ENCODE data around the gene LRCH4. TPM values are rescaled to one million over a fixed set of nuclear protein-coding genes. Genes with fewer than 3 reads are reported as not detected.

LRCH4 gene
- total RNA-seq, 2 experiments from 2014 or later: 77.7 to 78.7 TPM

DNA sequence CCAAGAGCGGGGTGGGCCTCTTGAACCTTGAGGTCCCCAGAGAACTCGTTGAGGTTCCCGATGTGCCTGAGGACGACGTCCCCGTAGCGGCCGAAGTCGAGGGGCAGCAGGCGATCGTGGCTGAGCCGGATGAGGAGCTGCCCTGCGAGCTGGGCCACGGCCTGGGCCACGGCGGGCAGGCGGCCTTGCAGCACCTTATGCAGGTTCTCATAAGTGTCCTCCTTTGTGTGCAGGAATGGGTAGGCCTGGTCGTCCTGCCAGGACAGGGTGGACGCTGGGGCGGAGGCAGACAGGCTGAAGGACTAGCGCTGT is 41.3 kb upstream of the LRCH4 start:
- ChIA-PET POLR2A (interaction anchor here (1.0 to 2.9 kb wide), 2 partner anchors 13 to 42 kb away, joined by 3 to 13 read pairs; partner anchors contain the start of genes FBXO24 and LRCH4), CTCF (interaction anchor here (0.5 to 4.8 kb wide), 6 partner anchors 11 to 454 kb away, joined by 3 to 16 read pairs (median 10); partner anchors contain the start of genes MOSPD3 and POP7)
- DNase-seq (no peak), ATAC-seq (no peak)
- Mint-ChIP-seq H3K36me3 (ENCODE audit: low read depth) (peaks cover under 1% of the 10 kb centered on the region), H3K4me3 (peak overlapping the region; percentile 72), H3K27me3 (peaks cover under 1% of the 10 kb centered on the region), H3K9me3 (no peaks in the 10 kb centered on the region), H3K27ac (peak overlapping the region; percentile 81), H3K4me1 (ENCODE audit: low read depth) (peaks cover 25% of the 10 kb centered on the region)
- TF ChIP-seq, protein P1, sequence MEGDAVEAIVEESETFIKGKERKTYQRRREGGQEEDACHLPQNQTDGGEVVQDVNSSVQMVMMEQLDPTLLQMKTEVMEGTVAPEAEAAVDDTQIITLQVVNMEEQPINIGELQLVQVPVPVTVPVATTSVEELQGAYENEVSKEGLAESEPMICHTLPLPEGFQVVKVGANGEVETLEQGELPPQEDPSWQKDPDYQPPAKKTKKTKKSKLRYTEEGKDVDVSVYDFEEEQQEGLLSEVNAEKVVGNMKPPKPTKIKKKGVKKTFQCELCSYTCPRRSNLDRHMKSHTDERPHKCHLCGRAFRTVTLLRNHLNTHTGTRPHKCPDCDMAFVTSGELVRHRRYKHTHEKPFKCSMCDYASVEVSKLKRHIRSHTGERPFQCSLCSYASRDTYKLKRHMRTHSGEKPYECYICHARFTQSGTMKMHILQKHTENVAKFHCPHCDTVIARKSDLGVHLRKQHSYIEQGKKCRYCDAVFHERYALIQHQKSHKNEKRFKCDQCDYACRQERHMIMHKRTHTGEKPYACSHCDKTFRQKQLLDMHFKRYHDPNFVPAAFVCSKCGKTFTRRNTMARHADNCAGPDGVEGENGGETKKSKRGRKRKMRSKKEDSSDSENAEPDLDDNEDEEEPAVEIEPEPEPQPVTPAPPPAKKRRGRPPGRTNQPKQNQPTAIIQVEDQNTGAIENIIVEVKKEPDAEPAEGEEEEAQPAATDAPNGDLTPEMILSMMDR (IDR thresholded peaks at IDR 0.05): no peak
- intact Hi-C loops (cut with micrococcal nuclease): no loop called here

- H3K27me3 Mint-ChIP-seq: no peaks in the 10 kb centered on the region
- ATAC-seq (peak; percentile 97), DNase-seq (peak; percentile 93)
- ChIA-PET POLR2A (interaction anchor here (0.6 to 2.9 kb wide), 7 partner anchors 9 to 54 kb away, joined by 3 to 13 read pairs (median 3); partner anchors contain the start of genes FBXO24 and LRCH4), CTCF (interaction anchor here (1.2 to 4.8 kb wide), 8 partner anchors 8 to 79 kb away, joined by 3 to 16 read pairs (median 6); partner anchors contain the start of genes FBXO24, MOSPD3 and POP7)
- TF ChIP-seq, protein P1 (IDR thresholded peaks at IDR 0.05): no peak
- H3K4me3 Mint-ChIP-seq: peak overlapping the region; percentile 72
- peak overlapping the region; percentile 81 for H3K27ac Mint-ChIP-seq
- no peaks in the 10 kb centered on the region for H3K9me3 Mint-ChIP-seq
- peaks cover 23% of the 10 kb centered on the region for H3K4me1 Mint-ChIP-seq (ENCODE audit: low read depth)
- no peaks in the 10 kb centered on the region for H3K36me3 Mint-ChIP-seq (ENCODE audit: low read depth)
- intact Hi-C loops (cut with micrococcal nuclease): no loop called here
Observed at GRCh38 chr7:100626530-100627237, 40.8 kb upstream of the LRCH4 start.

GRCh38 chr7:100626055-100626454 is 40.1 kb upstream of the LRCH4 start:
- Mint-ChIP-seq H3K27me3 (no peaks in the 10 kb centered on the region), H3K9me3 (no peaks in the 10 kb centered on the region), H3K27ac (no peak overlapping the region), H3K4me3 (peak overlapping the region; percentile 72), H3K36me3 (ENCODE audit: low read depth) (no peaks in the 10 kb centered on the region), H3K4me1 (ENCODE audit: low read depth) (peaks cover 23% of the 10 kb centered on the region)
- no peak for ATAC-seq
- CTCF ChIA-PET: interaction anchor here (1.2 to 4.8 kb wide), 8 partner anchors 8 to 79 kb away, joined by 3 to 16 read pairs (median 6); partner anchors contain the start of genes FBXO24, MOSPD3 and POP7
- intact Hi-C loops (cut with micrococcal nuclease): no loop called here
- no peak for DNase-seq
- TF ChIP-seq, protein P1 (IDR thresholded peaks at IDR 0.05): no peak
- POLR2A ChIA-PET: interaction anchor here (0.6 to 2.9 kb wide), 9 partner anchors 9 to 149 kb away, joined by 3 to 13 read pairs (median 3); partner anchors contain the start of genes FBXO24 and LRCH4

GRCh38 chr7:100623951-100624824 is 38.3 kb upstream of the LRCH4 start:
- no peaks in the 10 kb centered on the region for H3K27me3 Mint-ChIP-seq
- no peaks in the 10 kb centered on the region for H3K36me3 Mint-ChIP-seq (ENCODE audit: low read depth)
- intact Hi-C loops (cut with micrococcal nuclease): no loop called here
- ATAC-seq (no peak), DNase-seq (no peak)
- no peak overlapping the region for H3K27ac Mint-ChIP-seq
- H3K4me3 Mint-ChIP-seq: no peak overlapping the region
- H3K9me3 Mint-ChIP-seq: no peaks in the 10 kb centered on the region
- CTCF ChIA-PET: interaction anchor here (1.4 to 4.8 kb wide), 3 partner anchors 9 to 81 kb away, joined by 3 to 16 read pairs (median 10); partner anchors contain the start of gene POP7
- H3K4me1 Mint-ChIP-seq (ENCODE audit: low read depth): peaks cover 14% of the 10 kb centered on the region
- TF ChIP-seq, protein P1 (IDR thresholded peaks at IDR 0.05): no peak
- POLR2A ChIA-PET: interaction anchor here (1.4 kb wide), 1 partner anchor 10 kb away, joined by 6 read pairs; no protein-coding TSS in a partner anchor

Data from activated CD8-positive, alpha-beta T cell treated with anti-CD3 and anti-CD28 coated beads for 36 hours (primary cell).